GM12891 (cell line): Measurements from ENCODE around the gene CLIC6.

Source experiments
- PAX5 ChIP-seq: IDR thresholded peaks from 2 replicates; pipeline ENCODE4 v1.6.1; 2011; ENCODE audit warnings: low read length, moderate library complexity, mild to moderate bottlenecking; ENCODE audit not compliant: insufficient read depth, severe bottlenecking
- POLR2A ChIP-seq: IDR thresholded peaks from 2 replicates; pipeline ENCODE4 v1.6.1; 2011; ENCODE audit warnings: low read depth, low read length, control low read depth
- POLR2AphosphoS5 ChIP-seq: IDR thresholded peaks from 2 replicates; pipeline ENCODE4 v1.6.1; 2011; ENCODE audit warnings: low read depth, low read length, control low read depth
- TAF1 ChIP-seq: IDR thresholded peaks from 2 replicates; pipeline ENCODE4 v1.6.1; 2011; ENCODE audit warnings: low read depth, low read length, control low read depth

- TF ChIP-seq POLR2A (no peak), TAF1 (no peak), POLR2AphosphoS5 (no peak), PAX5 (no peak)
Observed at GRCh38 chr21:34647555-34647954, 21.2 kb upstream of the CLIC6 start.
